NT2/D1 (cell line): ENCODE measurements around the gene NOTCH1.
"Not testable (repeated sequence)": the region's sequence is repeated elsewhere in the genome, so short reads cannot be mapped to it uniquely, and the experiment has no call there.

Experiments
- DNase-seq: peaks from one replicate; pipeline ENCODE4 v3.0.0-alpha.2; 2011; ENCODE audit warnings: low read depth, low spot score
- H3K27me3 ChIP-seq: 2 replicates; pipeline ENCODE4 v1.6.0; 2011; ENCODE audit warnings: mild to moderate bottlenecking; ENCODE audit not compliant: insufficient read length, insufficient read depth
- H3K36me3 ChIP-seq: 2 replicates; pipeline ENCODE4 v1.6.1; 2011; ENCODE audit warnings: mild to moderate bottlenecking, low read length, mixed read lengths; ENCODE audit not compliant: insufficient read depth, insufficient read length
- H3K4me1 ChIP-seq: 2 replicates; pipeline ENCODE4 v1.5.1; 2011; ENCODE audit not compliant: insufficient read depth, insufficient read length
- H3K4me3 ChIP-seq: 2 replicates; pipeline ENCODE4 v1.5.1; 2011; ENCODE audit warnings: low read depth; ENCODE audit not compliant: insufficient read length
- H3K9ac ChIP-seq: 2 replicates; pipeline ENCODE4 v1.6.0; 2011; ENCODE audit warnings: low read depth; ENCODE audit not compliant: insufficient read length
- H3K9me3 ChIP-seq: 2 replicates; pipeline ENCODE4 v1.5.1; 2011; ENCODE audit warnings: mild to moderate bottlenecking, low read length; ENCODE audit not compliant: insufficient read depth
- SUZ12 ChIP-seq: IDR thresholded peaks from 2 replicates; pipeline ENCODE4 v1.6.1; 2011; ENCODE audit not compliant: insufficient read length, insufficient read depth; ENCODE audit errors: extremely low read depth
- YY1 ChIP-seq: IDR thresholded peaks from 2 replicates; pipeline ENCODE4 v1.6.1; 2011; ENCODE audit not compliant: insufficient read length, insufficient read depth
- ZNF274 ChIP-seq: IDR thresholded peaks from 2 replicates; pipeline ENCODE4 v1.6.1; 2011; ENCODE audit warnings: mild to moderate bottlenecking, low read depth, low read length

NOTCH1 gene

DNA sequence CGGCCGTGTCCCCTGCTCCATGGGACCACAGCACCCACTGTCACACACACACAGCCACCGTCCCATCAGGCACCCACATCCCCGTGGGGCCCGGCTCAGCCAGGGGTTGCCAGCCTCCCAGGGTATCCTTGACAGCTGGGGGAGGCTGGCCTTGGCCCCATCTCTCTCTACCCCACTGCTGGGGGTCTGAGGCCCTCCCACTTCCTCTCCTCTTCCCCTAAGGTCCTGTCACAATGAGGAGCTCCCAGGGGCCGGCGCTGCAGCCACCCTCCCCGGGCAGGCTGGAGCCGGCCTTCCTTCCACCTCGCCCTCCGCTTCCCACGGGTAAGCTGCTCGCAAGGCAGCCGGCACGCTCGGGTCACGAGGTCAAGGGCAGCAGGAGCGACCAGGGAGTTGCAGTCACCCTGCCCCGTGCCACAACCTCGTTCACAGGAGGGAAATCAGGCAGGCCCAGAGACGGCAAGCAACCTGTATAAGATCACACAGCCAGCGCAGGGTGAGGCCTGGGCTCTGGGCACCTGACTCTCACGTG lies 38.6 kb upstream of the NOTCH1 start:
- Histone ChIP-seq H3K4me1 (peaks cover 29% of the 10 kb centered on the region), H3K27me3 (peaks cover 6% of the 10 kb centered on the region), H3K4me3 (no peak overlapping the region), H3K9ac (no peak overlapping the region), H3K9me3 (no peaks in the 10 kb centered on the region), H3K36me3 (no peaks in the 10 kb centered on the region)
- DNase-seq, result no peak
- TF ChIP-seq SUZ12 (no peak), ZNF274 (no peak), YY1 (no peak)

DNA sequence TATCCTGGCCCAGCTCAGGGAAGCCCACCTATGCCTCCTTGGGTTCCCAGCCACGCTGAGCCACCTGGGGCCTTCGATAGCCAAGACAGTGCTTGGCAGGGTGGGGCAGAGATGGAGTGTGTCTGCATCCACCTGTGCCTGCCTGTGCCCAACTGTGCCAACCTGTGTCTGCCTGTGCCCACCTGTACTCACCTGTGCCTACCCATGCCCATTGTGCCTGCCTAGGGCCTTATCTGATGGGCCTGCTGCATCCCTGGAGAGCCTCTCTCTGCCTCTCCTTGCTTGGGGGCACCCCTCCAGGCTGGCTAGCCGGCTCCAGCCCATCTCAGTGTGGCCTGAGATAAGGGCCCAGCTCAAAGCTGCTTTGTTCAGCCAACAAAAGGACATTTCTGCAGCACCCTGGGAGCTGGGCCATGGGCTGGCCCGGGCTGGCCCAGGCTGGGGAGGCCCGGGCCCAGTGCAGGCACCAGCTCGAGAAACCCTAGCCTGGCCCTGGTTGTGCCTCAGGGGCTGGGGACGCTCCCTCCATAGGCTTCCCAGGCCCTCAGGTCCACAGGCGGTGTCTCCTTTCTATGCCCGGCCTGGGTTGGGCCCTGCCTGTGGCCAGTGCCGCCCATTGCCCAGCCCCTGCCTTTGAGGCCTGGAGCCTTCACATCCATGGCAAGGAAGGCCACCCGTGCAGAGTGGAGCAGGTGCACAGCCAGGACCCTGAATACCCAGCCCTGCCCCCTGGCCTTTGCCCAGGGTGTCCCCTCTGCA lies 37.3 kb upstream of the NOTCH1 start:
- Histone ChIP-seq H3K27me3 (peaks cover 6% of the 10 kb centered on the region), H3K4me1 (peaks cover 31% of the 10 kb centered on the region), H3K9ac (no peak overlapping the region), H3K9me3 (no peaks in the 10 kb centered on the region), H3K36me3 (no peaks in the 10 kb centered on the region), H3K4me3 (no peak overlapping the region)
- no peak for DNase-seq
- no peak for TF ChIP-seq ZNF274
- TF ChIP-seq SUZ12, result no peak
- no peak for TF ChIP-seq YY1

DNA sequence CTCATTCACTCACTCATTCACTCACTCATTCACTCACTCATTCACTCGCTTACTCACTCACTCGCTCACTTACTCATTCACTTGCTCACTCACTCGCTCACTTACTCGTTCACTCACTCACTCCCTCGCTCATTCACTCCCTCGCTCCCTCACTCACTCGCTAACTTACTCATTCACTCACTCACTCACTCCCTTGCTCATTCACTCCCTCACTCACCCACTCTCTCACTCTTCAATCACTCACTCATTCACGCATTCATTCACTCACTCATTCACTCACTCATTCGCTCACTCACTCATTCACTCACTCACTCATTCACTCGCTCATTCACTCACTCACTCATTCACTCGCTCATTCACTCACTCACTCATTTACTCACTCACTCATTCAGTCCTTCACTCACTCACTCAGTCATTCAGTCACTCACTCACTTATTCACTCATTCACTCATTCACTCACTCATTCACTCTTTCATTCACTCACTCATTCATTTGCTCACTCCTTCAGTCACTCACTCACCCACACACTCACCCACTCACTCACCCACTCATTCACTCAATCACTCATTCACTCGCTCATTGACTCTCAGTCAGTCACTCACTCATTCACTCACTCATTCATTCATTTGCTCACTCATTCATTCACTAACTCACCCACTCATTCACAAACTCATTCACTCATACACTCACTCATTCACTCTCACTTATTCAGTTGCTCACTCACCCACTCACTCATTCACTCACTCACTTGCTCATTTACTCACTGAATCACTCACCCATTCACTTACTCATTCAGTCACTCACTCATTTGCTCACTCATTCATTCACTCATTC lies 36.0 kb upstream of the NOTCH1 start:
- Histone ChIP-seq H3K9me3 (no peaks in the 10 kb centered on the region), H3K4me1 (peaks cover 23% of the 10 kb centered on the region), H3K36me3 (no peaks in the 10 kb centered on the region), H3K27me3 (peaks cover 4% of the 10 kb centered on the region), H3K4me3 (no peak overlapping the region), H3K9ac (no peak overlapping the region)
- no peak for DNase-seq
- no peak for TF ChIP-seq ZNF274
- no peak for TF ChIP-seq SUZ12
- TF ChIP-seq YY1, result no peak

DNA sequence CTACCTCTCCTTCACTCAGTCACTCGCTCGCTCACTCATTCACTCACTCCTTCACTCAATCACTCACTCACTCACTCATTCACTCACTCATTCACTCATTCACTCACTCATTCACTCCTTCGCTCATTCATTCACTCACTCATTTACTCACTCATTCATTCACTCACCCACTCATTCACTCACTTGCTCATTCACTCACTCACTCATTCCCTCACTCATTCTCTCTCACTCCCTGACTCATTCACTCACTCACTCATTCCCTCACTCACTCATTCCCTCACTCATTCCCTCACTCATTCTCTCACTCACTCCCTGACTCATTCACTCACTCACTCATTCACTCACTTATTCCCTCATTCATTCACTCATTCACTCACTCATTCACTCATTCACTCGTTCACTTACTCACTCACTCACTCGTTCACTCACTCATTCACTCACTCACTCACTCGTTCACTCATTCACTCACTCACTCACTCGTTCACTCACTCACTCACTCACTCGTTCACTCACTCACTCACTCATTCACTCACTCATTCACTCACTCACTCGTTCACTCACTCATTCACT lies 33.9 kb upstream of the NOTCH1 start:
- H3K4me3 ChIP-seq, DNase-seq, H3K9ac ChIP-seq, H3K27me3 ChIP-seq, H3K36me3 ChIP-seq, H3K9me3 ChIP-seq: not testable (repeated sequence)
- H3K4me1 ChIP-seq, result peaks cover 20% of the 10 kb centered on the region

- Histone ChIP-seq H3K9ac (no peak overlapping the region), H3K4me1 (peaks cover 20% of the 10 kb centered on the region), H3K27me3 (no peaks in the 10 kb centered on the region), H3K36me3 (no peaks in the 10 kb centered on the region), H3K9me3 (no peaks in the 10 kb centered on the region), H3K4me3 (no peak overlapping the region)
- TF ChIP-seq YY1, result no peak
- no peak for TF ChIP-seq ZNF274
- TF ChIP-seq SUZ12, result no peak
- DNase-seq, result no peak
These were observed 33.2 kb upstream of the NOTCH1 start for GRCh38 chr9:136578915-136579649.

DNA sequence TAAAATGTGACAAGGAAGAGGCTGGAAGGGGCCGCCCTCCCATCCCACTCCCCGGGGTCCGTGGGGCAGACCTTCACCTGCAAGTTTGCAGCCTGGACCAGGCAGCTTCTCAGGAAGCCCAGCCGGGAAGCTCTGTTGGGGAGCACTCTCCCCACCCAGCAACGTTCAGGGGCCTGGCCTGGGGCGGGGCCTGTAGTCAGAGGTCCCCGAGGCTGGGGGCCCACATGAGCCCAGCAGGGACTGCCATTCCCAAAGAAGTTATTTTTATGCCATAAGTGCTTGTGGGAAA lies 32.7 kb upstream of the NOTCH1 start:
- H3K36me3 ChIP-seq, result no peaks in the 10 kb centered on the region
- H3K4me3 ChIP-seq, result no peak overlapping the region
- H3K9ac ChIP-seq, result no peak overlapping the region
- H3K4me1 ChIP-seq, result peaks cover 20% of the 10 kb centered on the region
- TF ChIP-seq YY1 (no peak), SUZ12 (no peak), ZNF274 (no peak)
- no peak for DNase-seq
- no peaks in the 10 kb centered on the region for H3K9me3 ChIP-seq
- H3K27me3 ChIP-seq, result no peaks in the 10 kb centered on the region

- H3K36me3 ChIP-seq, result no peaks in the 10 kb centered on the region
- no peak for TF ChIP-seq ZNF274
- H3K9ac ChIP-seq, result no peak overlapping the region
- peaks cover 19% of the 10 kb centered on the region for H3K4me1 ChIP-seq
- H3K9me3 ChIP-seq, result no peaks in the 10 kb centered on the region
- no peak overlapping the region for H3K4me3 ChIP-seq
- DNase-seq, result no peak
- no peaks in the 10 kb centered on the region for H3K27me3 ChIP-seq
These were observed 32.2 kb upstream of the NOTCH1 start for GRCh38 chr9:136577941-136578625.
